Activated T-helper 2 cell treated with anti-CD3 and anti-CD28 coated beads, Interferon-gamma antibody, Interleukin-2, Interleukin-4, amounts not matched to agents 10 μg/mL and 5 μg/mL and 100 μg/mL, durations not matched to agents 14 hours and 24 hours and 36 hours (primary cell): Measurements from ENCODE around the gene PAGR1. TPM values are rescaled to one million over a fixed set of nuclear protein-coding genes. Genes with fewer than 3 reads are reported as not detected.
"Not testable (repeated sequence)": the region's sequence is repeated elsewhere in the genome, so short reads cannot be mapped to it uniquely, and the experiment has no call there.

Experiments used
- DNase-seq: peaks from one replicate; pipeline ENCODE4 v3.0.0; 2021; ENCODE audit warnings: low spot score
- H3K27ac Mint-ChIP-seq: one replicate; pipeline ENCODE4 v1.8.0; 2021; ENCODE audit warnings: mixed read lengths
- H3K27me3 Mint-ChIP-seq: one replicate; pipeline ENCODE4 v1.8.0; 2021; ENCODE audit warnings: low read depth, mixed read lengths
- H3K36me3 Mint-ChIP-seq: one replicate; pipeline ENCODE4 v1.8.0; 2021; ENCODE audit warnings: low read depth, mixed read lengths
- H3K4me1 Mint-ChIP-seq: one replicate; pipeline ENCODE4 v1.8.0; 2021; ENCODE audit warnings: low read depth, mixed read lengths
- H3K4me3 Mint-ChIP-seq: one replicate; pipeline ENCODE4 v1.8.0; 2021; ENCODE audit warnings: low read depth, mild to moderate bottlenecking, moderate library complexity, mixed read lengths
- H3K9me3 Mint-ChIP-seq: one replicate; pipeline ENCODE4 v1.8.0; 2021; ENCODE audit warnings: mixed read lengths
- intact Hi-C: fragments of 100-400 bp; cut with micrococcal nuclease; formaldehyde crosslinking; loops from one replicate; pipeline ENCODE4 v1.15.1; 2023
- total RNA-seq: library from RNA; stranded (reverse); gene quantifications from 2 replicates; pipeline ENCODE4 v1.2.3, GENCODE V29; 2022

Gene PAGR1
- total RNA-seq: 27.6 and 29.5 TPM in 2 replicates

GRCh38 chr16:29815793-29816693 is at the start of gene PAGR1:
TSS of gene PAGR1 (plus strand) at chr16:29816152. CDS start at chr16:29816526, 374 bp downstream.
- H3K36me3 Mint-ChIP-seq: peaks cover 39% of the 10 kb centered on the region

GRCh38 chr16:29766571-29766970 is 49.4 kb upstream of the PAGR1 start:
- Mint-ChIP-seq H3K36me3 (no peaks in the 10 kb centered on the region), H3K27ac (no peak overlapping the region), H3K4me3 (no peak overlapping the region), H3K27me3 (peaks cover 2% of the 10 kb centered on the region), H3K9me3 (no peaks in the 10 kb centered on the region), H3K4me1 (no peaks in the 10 kb centered on the region)
- intact Hi-C loops: no loop called here
- no peak for DNase-seq

More at GRCh38 chr16:29815793-29816693, at the start of gene PAGR1:
- DNase-seq: peak; percentile 99
- intact Hi-C loops: loop anchor here (1.0 kb wide), 3 partner anchors 8 to 47 kb away; partner anchors contain the start of genes CDIPT and KIF22
- Mint-ChIP-seq H3K27ac (peak within 1 kb of the TSS; percentile 94), H3K9me3 (no peaks in the 10 kb centered on the region), H3K27me3 (peaks cover 1% of the 10 kb centered on the region), H3K4me1 (peaks cover 46% of the 10 kb centered on the region), H3K4me3 (peak within 1 kb of the TSS; percentile 89)

- intact Hi-C loops: no loop called here
- Mint-ChIP-seq H3K4me3 (no peak overlapping the region), H3K27ac (no peak overlapping the region), H3K4me1 (no peaks in the 10 kb centered on the region), H3K36me3 (no peaks in the 10 kb centered on the region), H3K9me3 (no peaks in the 10 kb centered on the region), H3K27me3 (peaks cover 2% of the 10 kb centered on the region)
- no peak for DNase-seq
These were observed 48.9 kb upstream of the PAGR1 start for GRCh38 chr16:29767062-29767461.

- no peak overlapping the region for H3K27ac Mint-ChIP-seq
- no peaks in the 10 kb centered on the region for H3K27me3 Mint-ChIP-seq
- DNase-seq: no peak
- intact Hi-C loops: no loop called here
- H3K4me3 Mint-ChIP-seq: no peak overlapping the region
- no peaks in the 10 kb centered on the region for H3K9me3 Mint-ChIP-seq
- no peaks in the 10 kb centered on the region for H3K4me1 Mint-ChIP-seq
- H3K36me3 Mint-ChIP-seq: no peaks in the 10 kb centered on the region
These were observed 46.4 kb upstream of the PAGR1 start for GRCh38 chr16:29769507-29769906.

GRCh38 chr16:29770250-29770929 is 45.6 kb upstream of the PAGR1 start:
- Mint-ChIP-seq H3K9me3 (no peaks in the 10 kb centered on the region), H3K4me3 (no peak overlapping the region), H3K27ac (no peak overlapping the region), H3K27me3 (no peaks in the 10 kb centered on the region), H3K4me1 (no peaks in the 10 kb centered on the region), H3K36me3 (no peaks in the 10 kb centered on the region)
- intact Hi-C loops: no loop called here
- DNase-seq: no peak

- H3K4me1 Mint-ChIP-seq, H3K27ac Mint-ChIP-seq, H3K4me3 Mint-ChIP-seq, H3K36me3 Mint-ChIP-seq, DNase-seq, H3K27me3 Mint-ChIP-seq, H3K9me3 Mint-ChIP-seq, intact Hi-C loops: not testable (repeated sequence)
These were observed 43.6 kb upstream of the PAGR1 start for GRCh38 chr16:29772330-29772729.

- no peaks in the 10 kb centered on the region for H3K9me3 Mint-ChIP-seq
- no peak for DNase-seq
- intact Hi-C loops: no loop called here
- H3K27me3 Mint-ChIP-seq: peaks cover 8% of the 10 kb centered on the region
- H3K36me3 Mint-ChIP-seq: no peaks in the 10 kb centered on the region
- no peak overlapping the region for H3K4me3 Mint-ChIP-seq
- no peak overlapping the region for H3K27ac Mint-ChIP-seq
- no peaks in the 10 kb centered on the region for H3K4me1 Mint-ChIP-seq
These were observed 41.2 kb upstream of the PAGR1 start for GRCh38 chr16:29774730-29775129.

GRCh38 chr16:29775742-29776408 is 40.1 kb upstream of the PAGR1 start:
- intact Hi-C loops: no loop called here
- H3K36me3 Mint-ChIP-seq: no peaks in the 10 kb centered on the region
- H3K9me3 Mint-ChIP-seq: no peaks in the 10 kb centered on the region
- H3K4me3 Mint-ChIP-seq: no peak overlapping the region
- no peak for DNase-seq
- no peak overlapping the region for H3K27ac Mint-ChIP-seq
- no peaks in the 10 kb centered on the region for H3K4me1 Mint-ChIP-seq
- peaks cover 8% of the 10 kb centered on the region for H3K27me3 Mint-ChIP-seq

- no peak within 1 kb of the TSS for H3K27ac Mint-ChIP-seq
These were observed 38.2 kb upstream of the PAGR1 start, which contains the start of gene ZG16 for GRCh38 chr16:29777576-29778350. TSS of gene ZG16 (plus strand) at chr16:29778256. CDS start at chr16:29779267, 1,011 bp downstream.

GRCh38 chr16:29779474-29779873 is 36.5 kb upstream of the PAGR1 start:
- Mint-ChIP-seq H3K36me3 (no peaks in the 10 kb centered on the region), H3K27ac (no peak overlapping the region), H3K9me3 (no peaks in the 10 kb centered on the region), H3K4me3 (no peak overlapping the region), H3K4me1 (peaks cover 9% of the 10 kb centered on the region), H3K27me3 (peaks cover 8% of the 10 kb centered on the region)
- intact Hi-C loops: no loop called here
- no peak for DNase-seq

More at GRCh38 chr16:29777576-29778350, 38.2 kb upstream of the PAGR1 start, which contains the start of gene ZG16:
- Mint-ChIP-seq H3K27me3 (peaks cover 8% of the 10 kb centered on the region), H3K4me3 (no peak within 1 kb of the TSS), H3K36me3 (no peaks in the 10 kb centered on the region), H3K9me3 (no peaks in the 10 kb centered on the region), H3K4me1 (no peaks in the 10 kb centered on the region)
- intact Hi-C loops: no loop called here
- no peak for DNase-seq

GRCh38 chr16:29783094-29783953 is 32.6 kb upstream of the PAGR1 start:
- H3K36me3 Mint-ChIP-seq, H3K9me3 Mint-ChIP-seq, H3K27me3 Mint-ChIP-seq, H3K4me3 Mint-ChIP-seq, H3K27ac Mint-ChIP-seq, DNase-seq, intact Hi-C loops: not testable (repeated sequence)
- peaks cover 27% of the 10 kb centered on the region for H3K4me1 Mint-ChIP-seq
